ENCODE results near the gene NTSR2.

DNA sequence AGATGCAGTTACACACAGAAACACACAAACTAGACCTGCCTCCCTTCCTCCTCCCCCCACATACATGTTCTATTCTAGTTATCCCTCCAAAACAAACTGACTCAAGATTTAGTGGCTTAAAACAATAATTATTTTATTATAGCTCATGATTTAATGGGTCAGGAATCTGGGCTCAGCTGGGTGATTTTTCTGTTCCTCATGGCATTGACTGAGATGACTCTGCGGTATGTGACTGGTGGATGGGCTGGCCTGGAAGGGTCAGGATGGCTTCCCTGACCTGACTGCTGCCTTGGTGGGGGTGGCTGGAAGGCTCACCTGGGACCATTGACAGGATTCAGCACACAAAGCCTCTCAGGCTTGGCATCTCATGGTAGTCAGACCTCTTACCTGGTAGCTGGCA is 33.7 kb upstream of the NTSR2 start:
- TF ChIP-seq, protein P1, sequence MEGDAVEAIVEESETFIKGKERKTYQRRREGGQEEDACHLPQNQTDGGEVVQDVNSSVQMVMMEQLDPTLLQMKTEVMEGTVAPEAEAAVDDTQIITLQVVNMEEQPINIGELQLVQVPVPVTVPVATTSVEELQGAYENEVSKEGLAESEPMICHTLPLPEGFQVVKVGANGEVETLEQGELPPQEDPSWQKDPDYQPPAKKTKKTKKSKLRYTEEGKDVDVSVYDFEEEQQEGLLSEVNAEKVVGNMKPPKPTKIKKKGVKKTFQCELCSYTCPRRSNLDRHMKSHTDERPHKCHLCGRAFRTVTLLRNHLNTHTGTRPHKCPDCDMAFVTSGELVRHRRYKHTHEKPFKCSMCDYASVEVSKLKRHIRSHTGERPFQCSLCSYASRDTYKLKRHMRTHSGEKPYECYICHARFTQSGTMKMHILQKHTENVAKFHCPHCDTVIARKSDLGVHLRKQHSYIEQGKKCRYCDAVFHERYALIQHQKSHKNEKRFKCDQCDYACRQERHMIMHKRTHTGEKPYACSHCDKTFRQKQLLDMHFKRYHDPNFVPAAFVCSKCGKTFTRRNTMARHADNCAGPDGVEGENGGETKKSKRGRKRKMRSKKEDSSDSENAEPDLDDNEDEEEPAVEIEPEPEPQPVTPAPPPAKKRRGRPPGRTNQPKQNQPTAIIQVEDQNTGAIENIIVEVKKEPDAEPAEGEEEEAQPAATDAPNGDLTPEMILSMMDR (conservative IDR thresholded peaks at IDR 0.05; ENCODE audit: low read length), result no peak
- no peak for TF ChIP-seq EZH2phosphoT487 (IDR thresholded peaks at IDR 0.05; ENCODE audit: borderline replicate concordance, low read depth, low read length)

Measured in OCI-LY7 (cell line).